KMS-11 (cell line): Measurements from ENCODE around the gene FRY.

Experiments used
- H2AFZ ChIP-seq: fragments of 200-600 bp; sonication (generic); 2 replicates; pipeline ENCODE4 v1.6.1; 2016; ENCODE audit warnings: antibody characterized with exemption, mixed run types, low read depth
- H3K27ac ChIP-seq: fragments of 200-600 bp; sonication (generic); 2 replicates; pipeline ENCODE4 v1.6.1; 2016; ENCODE audit warnings: mild to moderate bottlenecking, mixed run types
- H3K27me3 ChIP-seq: fragments of 200-600 bp; sonication (generic); 2 replicates; pipeline ENCODE4 v1.6.1; 2017; ENCODE audit warnings: mild to moderate bottlenecking, low read depth, mixed run types, moderate library complexity; ENCODE audit not compliant: insufficient read depth
- H3K36me3 ChIP-seq: fragments of 200-600 bp; sonication (generic); 2 replicates; pipeline ENCODE4 v1.6.1; 2017; ENCODE audit warnings: mild to moderate bottlenecking, mixed run types; ENCODE audit not compliant: insufficient read depth
- H3K4me1 ChIP-seq: fragments of 200-600 bp; sonication (generic); 2 replicates; pipeline ENCODE4 v1.6.1; 2016; ENCODE audit warnings: mild to moderate bottlenecking, low read depth, mixed run types; ENCODE audit not compliant: poor library complexity, severe bottlenecking
- H3K4me2 ChIP-seq: fragments of 200-600 bp; sonication (generic); 2 replicates; pipeline ENCODE4 v1.7.0; 2016; ENCODE audit warnings: mild to moderate bottlenecking, mixed run types
- H3K4me3 ChIP-seq: fragments of 200-600 bp; sonication (generic); IDR thresholded peaks from 2 replicates; pipeline ENCODE4 v1.6.1; 2017; ENCODE audit warnings: low read depth, low read length, mixed read lengths; ENCODE audit not compliant: insufficient read depth
- H3K79me2 ChIP-seq: fragments of 200-600 bp; sonication (generic); 2 replicates; pipeline ENCODE4 v1.6.1; 2016; ENCODE audit warnings: low read depth, mixed run types; ENCODE audit not compliant: insufficient read depth
- H3K9ac ChIP-seq: fragments of 200-600 bp; sonication (generic); 2 replicates; pipeline ENCODE4 v1.6.1; 2016; ENCODE audit warnings: mild to moderate bottlenecking, mixed run types
- H4K20me1 ChIP-seq: fragments of 200-600 bp; sonication (generic); 2 replicates; pipeline ENCODE4 v1.6.1; 2016; ENCODE audit warnings: mild to moderate bottlenecking, mixed run types; ENCODE audit not compliant: insufficient read depth
- TF ChIP-seq, protein P1 (sequence below): fragments of 200-600 bp; sonication (generic); conservative IDR thresholded peaks from 2 replicates; pipeline ENCODE4 v1.6.1; 2017; ENCODE audit warnings: low read depth, mild to moderate bottlenecking, antibody characterized with exemption, low read length, moderate library complexity, mixed read lengths

The FRY gene

DNA sequence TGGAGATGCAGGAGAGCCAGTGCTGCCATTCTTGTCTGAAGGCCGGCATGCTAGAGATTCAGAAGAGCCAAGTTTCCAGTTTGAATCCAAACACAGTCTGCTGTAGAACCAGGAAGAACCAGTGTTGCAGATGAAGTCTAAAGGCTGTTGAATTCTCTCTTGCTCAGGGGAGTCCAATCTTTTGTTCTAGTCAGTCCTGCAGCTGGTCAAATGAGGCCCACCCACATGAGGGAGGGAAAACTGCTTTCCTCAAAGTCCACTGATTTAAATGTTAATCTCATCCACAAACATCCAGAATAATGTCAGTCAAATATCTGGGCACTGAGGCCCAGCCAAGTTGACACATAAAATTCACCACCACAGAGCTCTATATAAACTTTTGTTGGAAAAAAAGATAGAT, 136.6 kb downstream of the FRY start:
- Histone ChIP-seq H3K27ac (no peak overlapping the region), H3K36me3 (no peaks in the 10 kb centered on the region), H3K4me2 (no peak overlapping the region), H3K9ac (no peak overlapping the region), H4K20me1 (no peaks in the 10 kb centered on the region), H3K4me1 (no peaks in the 10 kb centered on the region), H2AFZ (no peak overlapping the region), H3K27me3 (no peaks in the 10 kb centered on the region), H3K4me3 (no peak overlapping the region), H3K79me2 (no peaks in the 10 kb centered on the region)
- TF ChIP-seq, protein P1, sequence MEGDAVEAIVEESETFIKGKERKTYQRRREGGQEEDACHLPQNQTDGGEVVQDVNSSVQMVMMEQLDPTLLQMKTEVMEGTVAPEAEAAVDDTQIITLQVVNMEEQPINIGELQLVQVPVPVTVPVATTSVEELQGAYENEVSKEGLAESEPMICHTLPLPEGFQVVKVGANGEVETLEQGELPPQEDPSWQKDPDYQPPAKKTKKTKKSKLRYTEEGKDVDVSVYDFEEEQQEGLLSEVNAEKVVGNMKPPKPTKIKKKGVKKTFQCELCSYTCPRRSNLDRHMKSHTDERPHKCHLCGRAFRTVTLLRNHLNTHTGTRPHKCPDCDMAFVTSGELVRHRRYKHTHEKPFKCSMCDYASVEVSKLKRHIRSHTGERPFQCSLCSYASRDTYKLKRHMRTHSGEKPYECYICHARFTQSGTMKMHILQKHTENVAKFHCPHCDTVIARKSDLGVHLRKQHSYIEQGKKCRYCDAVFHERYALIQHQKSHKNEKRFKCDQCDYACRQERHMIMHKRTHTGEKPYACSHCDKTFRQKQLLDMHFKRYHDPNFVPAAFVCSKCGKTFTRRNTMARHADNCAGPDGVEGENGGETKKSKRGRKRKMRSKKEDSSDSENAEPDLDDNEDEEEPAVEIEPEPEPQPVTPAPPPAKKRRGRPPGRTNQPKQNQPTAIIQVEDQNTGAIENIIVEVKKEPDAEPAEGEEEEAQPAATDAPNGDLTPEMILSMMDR: no peak

DNA sequence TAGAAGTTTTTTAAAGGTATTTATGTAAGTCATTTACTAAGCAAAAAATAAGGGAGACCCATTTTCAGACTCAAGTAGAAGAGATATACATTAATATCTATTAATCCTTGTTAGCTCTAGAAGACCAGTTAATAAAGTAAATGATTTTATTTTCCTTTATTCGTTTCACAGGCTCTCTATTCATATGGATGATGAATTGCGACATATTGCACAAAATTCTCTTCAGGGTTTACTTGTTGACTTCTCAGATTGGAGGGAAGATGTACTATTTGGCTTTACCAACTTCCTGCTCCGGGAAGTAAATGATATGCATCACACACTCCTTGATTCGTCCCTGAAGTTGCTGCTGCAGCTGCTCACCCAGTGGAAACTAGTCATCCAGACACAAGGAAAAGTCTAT, 139.3 kb downstream of the FRY start:
- Histone ChIP-seq H3K9ac (no peak overlapping the region), H3K27me3 (no peaks in the 10 kb centered on the region), H3K79me2 (no peaks in the 10 kb centered on the region), H3K36me3 (no peaks in the 10 kb centered on the region), H3K4me1 (no peaks in the 10 kb centered on the region), H4K20me1 (no peaks in the 10 kb centered on the region), H3K4me2 (no peak overlapping the region), H3K27ac (no peak overlapping the region), H2AFZ (no peak overlapping the region), H3K4me3 (no peak overlapping the region)
- TF ChIP-seq, protein P1: no peak

DNA sequence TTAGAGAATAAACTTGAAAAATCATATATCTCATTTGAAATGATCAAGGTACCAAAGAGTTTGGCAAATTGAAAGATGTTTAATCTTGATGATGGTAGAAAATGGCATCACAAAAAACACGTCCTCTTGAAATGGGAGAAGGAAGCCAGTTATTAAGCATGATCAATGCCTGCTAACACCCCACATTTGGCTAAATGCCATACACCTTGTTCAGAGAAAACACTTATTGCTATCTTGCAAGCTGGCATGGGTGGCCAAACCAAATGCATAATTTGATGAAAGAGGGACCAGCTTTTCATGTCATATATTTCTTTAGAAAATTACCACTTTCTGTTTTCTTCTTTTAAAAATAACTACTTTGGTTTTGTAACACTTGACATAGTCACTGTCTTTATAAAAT, 142.3 kb downstream of the FRY start:
- Histone ChIP-seq H3K79me2 (no peaks in the 10 kb centered on the region), H3K4me1 (no peaks in the 10 kb centered on the region)
- TF ChIP-seq, protein P1: no peak

DNA sequence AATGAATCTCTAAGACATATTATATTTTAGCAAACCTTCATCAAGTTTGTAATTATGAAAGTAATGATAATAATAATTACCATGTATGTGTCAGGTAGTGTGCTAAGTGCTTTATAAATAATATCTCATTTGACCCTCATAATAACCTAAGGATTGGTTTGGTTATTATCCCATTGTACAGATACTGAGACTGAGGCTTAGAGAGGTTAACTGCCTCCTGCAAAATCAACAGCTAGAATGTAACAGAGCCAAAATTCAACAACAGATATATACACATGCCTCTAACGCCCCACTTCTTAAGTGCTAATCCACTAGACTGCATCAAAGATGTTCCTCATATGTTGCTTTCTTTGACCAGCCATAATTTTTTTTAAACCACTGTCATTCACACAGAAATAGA, 142.8 kb downstream of the FRY start:
- no peaks in the 10 kb centered on the region for H3K79me2 ChIP-seq
- H4K20me1 ChIP-seq: no peaks in the 10 kb centered on the region
- H3K4me2 ChIP-seq: no peak overlapping the region
- H3K4me3 ChIP-seq: no peak overlapping the region
- TF ChIP-seq, protein P1: no peak
- no peak overlapping the region for H2AFZ ChIP-seq
- H3K27me3 ChIP-seq: no peaks in the 10 kb centered on the region
- H3K9ac ChIP-seq: no peak overlapping the region
- no peaks in the 10 kb centered on the region for H3K36me3 ChIP-seq
- no peak overlapping the region for H3K27ac ChIP-seq
- H3K4me1 ChIP-seq: no peaks in the 10 kb centered on the region

More for the DNA sequence above, 142.3 kb downstream of the FRY start:
- Histone ChIP-seq H3K9ac (no peak overlapping the region), H4K20me1 (no peaks in the 10 kb centered on the region), H3K36me3 (no peaks in the 10 kb centered on the region), H3K4me3 (no peak overlapping the region), H3K4me2 (no peak overlapping the region), H3K27me3 (no peaks in the 10 kb centered on the region), H3K27ac (no peak overlapping the region), H2AFZ (no peak overlapping the region)
